Measurements from ENCODE around the gene SLC39A8.
A peak's percentile ranks its signal among the peaks of the same experiment; 100 is the strongest.
"Not testable (repeated sequence)": the region's sequence is repeated elsewhere in the genome, so short reads cannot be mapped to it uniquely, and the experiment has no call there.

Gene SLC39A8

DNA sequence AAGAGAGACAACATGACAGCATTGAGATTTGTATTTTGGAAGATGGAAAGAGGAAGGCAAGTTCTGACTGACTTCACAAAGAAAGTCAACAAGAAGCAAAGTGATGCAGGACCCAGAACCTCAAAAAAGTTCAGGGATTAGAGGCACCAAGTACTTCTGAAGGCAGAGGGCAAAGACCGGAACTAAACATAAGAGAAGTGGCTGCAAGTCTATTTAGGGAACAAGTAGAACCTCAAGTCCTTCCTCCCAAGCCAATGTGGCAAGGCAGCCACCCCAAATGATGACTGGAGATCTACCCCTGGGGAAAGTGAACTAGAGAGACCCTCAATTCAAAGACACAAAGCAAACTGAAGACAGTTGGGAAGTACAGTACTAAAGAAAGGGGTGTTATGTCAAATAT, 46.6 kb downstream of the SLC39A8 start:
- no peak for DNase-seq

DNA sequence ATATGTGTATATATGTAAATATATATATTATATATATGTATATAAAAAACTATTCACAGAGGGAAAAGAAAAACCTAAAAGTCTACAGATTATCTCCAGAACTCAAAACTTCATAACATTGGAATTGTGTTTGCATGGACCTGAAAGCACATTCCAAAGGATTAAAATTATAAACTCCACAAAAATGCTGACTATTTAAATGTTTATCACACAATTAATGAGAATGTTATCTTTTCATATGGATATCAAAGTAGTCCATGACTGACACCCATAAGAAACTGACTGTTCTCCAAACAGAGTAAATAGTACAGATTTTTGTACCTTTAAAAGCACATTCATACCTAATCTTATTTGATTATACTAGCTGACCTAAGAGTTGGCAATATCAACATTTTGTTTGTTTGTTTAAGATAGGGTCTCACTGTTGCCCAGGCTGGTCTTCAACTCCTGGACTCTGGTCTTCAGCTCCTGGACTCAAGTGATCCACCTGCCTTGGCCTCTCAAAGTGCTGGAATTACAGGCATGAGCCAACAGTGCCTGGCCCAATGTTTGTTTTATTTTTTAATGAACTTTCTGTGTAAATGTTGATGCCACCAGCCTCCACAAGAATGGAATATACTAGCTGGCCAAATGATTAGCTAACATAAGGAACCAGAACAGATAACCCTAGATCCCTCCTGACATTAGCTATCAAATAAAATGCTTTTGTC, 50.0 kb downstream of the SLC39A8 start:
- no peak for DNase-seq

- DNase-seq, result no peak
These were observed 56.8 kb downstream of the SLC39A8 start for GRCh38 chr4:102288497-102288896.

DNA sequence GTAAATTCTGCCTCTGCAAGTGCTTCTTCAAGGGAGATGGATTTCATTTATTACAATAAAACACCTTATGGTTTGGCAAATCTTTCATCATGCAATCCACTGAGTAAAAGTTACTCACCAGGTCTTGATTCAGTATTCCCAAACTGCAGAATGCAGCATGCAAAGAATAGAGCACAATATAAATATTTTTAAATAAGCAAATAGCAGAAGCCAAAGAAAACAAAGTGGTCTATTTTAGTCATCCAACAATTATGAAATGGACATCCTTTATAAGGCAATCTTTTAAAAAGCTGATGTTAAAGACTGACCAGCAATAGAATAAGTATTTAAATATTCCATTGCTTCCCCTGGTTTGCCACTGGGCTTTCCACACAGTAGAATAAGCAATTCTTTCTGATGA, 59.5 kb downstream of the SLC39A8 start:
- DNase-seq, result no peak

DNA sequence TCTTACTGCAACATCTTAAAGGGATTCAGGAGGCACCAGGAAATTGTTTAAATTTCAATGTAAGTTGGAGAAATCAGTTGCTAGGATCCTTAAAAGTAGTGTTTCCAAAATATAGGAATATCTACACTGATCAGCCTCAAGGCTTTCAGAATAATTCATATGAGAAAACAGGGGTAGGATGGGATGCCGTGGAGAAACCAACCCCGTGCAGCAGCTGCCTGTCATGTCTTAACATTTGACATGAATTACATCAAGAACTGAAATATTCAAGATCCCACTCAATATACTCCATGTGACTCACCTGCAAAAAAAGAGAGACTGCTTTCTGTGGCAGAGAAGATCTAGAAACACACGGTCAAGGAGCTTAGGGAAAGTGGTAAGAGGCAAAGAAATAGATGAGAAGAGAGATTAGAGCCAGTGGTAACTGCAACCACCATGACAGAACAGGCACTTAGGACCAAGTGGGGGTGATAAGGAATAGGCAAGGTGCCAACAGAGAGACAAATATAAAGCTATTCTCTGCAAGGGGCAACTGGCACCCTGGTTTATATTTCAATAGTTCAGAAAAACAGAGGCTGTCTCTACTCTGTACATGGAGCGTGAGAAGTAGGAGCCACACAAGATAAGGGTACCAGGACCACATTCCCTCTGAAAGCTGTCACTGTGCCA, 64.0 kb downstream of the SLC39A8 start:
- DNase-seq, result no peak

DNA sequence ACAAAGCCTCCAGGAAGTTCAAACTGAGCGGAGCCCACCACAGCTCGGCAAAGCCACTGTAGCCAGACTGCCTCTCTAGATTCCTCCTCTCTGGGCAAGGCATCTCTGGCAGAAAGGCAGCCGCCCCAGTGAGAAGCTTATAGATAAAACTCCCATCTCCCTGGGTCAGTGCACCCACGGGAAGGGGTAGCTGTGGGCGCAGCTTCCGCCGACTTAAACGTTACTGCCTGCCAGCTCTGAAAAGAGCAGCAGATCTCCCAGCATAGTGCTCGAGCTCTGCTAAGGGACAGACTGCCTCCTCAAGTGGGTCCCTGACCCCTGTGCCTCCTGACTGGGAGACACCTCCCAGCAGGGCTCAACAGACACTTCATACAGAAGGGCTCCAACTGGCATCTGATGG, 72.0 kb downstream of the SLC39A8 start:
- DNase-seq, result not testable (repeated sequence)

DNA sequence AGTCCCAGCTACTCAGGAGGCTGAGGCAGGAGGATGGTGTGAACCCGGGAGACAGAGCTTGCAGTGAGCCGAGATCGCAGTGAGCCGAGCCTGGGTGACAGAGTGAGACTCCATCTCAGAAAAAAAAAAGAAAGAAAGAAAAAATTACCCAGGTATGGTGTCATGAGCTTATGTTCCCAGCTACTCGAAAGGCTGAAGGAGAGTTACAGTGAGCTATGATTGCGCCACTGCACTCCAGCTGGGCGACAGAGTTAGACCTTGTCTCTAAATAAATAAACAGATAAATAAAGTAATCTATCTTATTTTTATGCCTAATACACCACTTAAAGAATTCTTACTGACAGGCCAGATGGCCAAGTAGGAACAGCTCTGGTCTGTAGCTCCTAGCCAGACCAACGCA, 73.0 kb downstream of the SLC39A8 start:
- no peak for DNase-seq

GRCh38 chr4:102268355-102268754, 76.9 kb downstream of the SLC39A8 start:
- no peak for DNase-seq

GRCh38 chr4:102263024-102263787, 82.1 kb downstream of the SLC39A8 start:
- DNase-seq, result peak; percentile 72

DNA sequence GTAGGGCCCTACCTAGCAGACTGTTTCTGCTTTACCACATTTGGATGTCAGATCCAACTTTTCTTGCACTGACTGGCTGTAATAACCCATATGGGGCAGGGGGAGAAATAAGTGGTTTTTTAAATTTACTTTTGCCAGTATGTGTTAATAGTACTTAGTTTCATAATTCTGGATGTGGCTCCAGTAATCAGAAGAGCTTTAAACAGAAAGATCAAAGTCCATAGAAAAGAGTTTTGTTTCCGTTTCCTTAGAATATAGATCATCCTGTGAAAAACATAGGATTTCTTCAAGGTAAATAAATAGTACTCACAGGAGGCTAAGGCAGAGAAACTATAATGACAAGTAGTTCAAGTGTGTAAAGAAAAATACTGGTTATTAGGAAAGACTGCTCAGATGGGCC, 85.6 kb downstream of the SLC39A8 start:
- DNase-seq, result no peak

DNA sequence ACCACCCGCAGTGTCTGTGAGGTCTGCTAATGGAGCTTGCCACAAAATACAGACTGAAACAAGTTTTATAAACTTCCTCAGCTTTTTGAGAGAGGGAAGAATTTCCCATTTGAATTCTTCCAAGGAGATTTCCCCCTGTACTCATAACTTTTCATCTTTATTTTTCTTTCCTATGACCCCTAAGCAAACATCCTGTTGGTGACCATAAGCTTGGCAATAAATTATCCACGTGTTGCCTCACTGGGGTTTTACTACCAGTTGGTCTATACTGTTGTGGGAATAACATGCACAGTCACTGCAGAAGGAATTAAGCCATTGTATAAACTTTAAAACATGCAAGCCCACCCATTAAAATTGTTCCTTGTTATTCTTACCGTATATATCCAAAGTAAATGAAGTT, 86.2 kb downstream of the SLC39A8 start:
- DNase-seq, result no peak

DNA sequence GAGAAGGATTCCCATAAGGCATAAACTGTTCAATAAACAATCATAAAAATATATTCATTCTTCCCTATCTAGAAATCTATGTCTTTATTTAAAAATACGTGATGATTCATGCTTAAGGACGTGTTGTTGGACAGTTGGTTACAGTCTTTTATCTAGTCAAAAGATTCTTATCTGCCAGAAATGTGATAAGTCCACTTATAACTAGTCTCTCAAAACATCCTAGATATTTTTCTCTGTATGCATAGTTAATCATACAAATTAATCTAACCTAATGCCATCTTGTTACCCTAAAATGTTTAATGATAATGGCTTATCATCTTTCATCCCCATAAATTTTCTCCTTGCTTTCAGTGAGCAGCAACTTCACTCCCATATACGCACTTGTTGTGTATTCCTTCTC, 89.0 kb downstream of the SLC39A8 start:
- no peak for DNase-seq

DNA sequence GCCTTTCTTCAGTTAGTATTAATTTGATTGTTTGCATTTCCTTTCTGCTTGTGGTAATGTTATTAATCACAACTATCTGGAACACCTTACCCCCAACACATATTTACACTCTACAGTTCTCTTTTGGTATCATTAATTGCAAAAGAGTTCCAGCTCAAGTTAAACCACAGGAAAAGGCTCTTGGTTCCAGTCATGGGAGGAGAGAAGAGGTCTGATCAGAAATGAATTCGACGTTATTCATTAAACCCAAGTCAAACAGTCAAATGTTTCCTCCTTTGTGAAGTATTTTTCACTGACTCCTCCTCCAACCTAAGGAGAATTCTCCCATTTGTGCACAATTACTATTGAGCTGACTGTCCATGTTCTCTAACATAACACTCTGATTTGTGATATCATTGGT, 91.4 kb downstream of the SLC39A8 start:
- no peak for DNase-seq

DNA sequence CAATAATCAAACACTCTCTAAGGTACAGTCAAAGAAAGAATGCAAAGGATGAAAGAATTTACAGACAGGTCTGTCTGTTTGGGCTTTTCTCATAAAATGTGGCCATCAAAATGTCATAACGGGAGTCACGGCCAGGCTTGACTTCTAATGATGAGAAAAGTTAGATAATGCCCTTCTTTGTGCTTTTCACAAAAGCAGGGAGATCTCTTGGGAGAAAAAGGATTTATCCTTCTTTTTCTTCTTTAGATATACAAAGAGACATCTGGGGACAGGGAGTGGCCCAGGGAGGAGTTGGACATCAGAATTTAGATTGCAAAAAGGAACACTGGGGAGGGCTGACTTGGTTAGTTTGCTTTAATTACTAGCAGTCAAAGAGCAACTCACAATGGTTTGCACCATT, 93.1 kb downstream of the SLC39A8 start:
- DNase-seq, result no peak

- DNase-seq, result no peak
These were observed 94.9 kb downstream of the SLC39A8 start for GRCh38 chr4:102250341-102250740.

GRCh38 chr4:102247041-102247440, 98.2 kb downstream of the SLC39A8 start:
- DNase-seq, result no peak

DNA sequence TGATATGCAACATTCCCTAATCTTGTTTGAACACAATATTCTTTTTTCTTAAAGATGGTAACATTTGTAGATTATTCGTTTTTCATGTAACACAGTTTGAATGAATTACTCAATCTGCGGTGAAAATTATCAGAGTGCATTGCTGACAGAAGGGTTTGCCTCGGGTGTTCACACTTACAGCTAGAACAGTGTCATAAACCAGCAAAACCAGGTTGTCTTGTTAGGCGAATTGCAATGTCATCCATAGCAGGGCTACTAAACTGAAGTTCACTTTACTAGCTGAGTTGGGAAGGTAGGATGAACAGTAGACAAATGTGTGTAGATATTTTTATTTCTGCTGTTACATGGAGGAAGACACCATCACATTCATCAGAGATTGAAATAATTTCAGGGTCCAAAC, 98.9 kb downstream of the SLC39A8 start:
- DNase-seq, result no peak

- no peak for DNase-seq
These were observed 100.3 kb downstream of the SLC39A8 start for GRCh38 chr4:102244878-102245535.

DNA sequence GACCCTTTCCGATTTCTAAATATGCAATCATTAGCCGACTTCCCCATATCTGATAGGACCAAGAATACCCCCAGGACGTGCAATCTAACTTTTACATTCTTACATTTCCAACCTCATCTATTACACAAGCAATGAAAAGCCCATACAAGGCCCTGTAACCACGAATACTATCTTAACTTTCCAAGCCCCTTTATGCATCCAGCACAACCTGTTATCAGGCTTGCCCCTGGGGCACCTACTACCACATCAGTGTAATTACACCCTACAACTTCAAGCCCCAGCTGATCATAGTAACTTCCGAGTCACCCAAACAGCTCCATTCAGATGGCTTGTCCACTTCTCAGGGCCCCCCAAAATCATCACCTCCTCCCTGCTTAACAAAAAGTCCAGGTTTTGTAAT, 102.0 kb downstream of the SLC39A8 start:
- not testable (repeated sequence) for DNase-seq

- DNase-seq, result no peak
These were observed 110.9 kb downstream of the SLC39A8 start for GRCh38 chr4:102234243-102234838.

DNA sequence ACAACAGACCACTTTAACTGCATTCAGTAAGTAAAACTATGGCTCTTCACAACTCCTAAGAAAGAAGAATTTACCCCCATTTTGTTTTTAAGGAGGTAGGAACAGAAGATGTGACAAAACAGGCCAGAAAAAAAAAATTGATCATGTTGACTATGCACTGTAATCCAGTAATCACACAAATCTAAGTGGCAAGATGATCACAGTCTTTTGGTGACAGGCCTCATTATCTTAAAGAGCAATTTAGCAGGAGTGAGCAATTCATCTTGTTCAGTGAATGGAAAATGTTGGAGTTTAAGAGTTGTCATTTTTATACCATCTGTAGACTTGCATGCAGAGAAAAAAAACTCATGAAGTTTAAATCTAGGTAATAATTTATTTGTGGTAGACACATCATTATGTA, 115.1 kb downstream of the SLC39A8 start:
- DNase-seq, result no peak

GRCh38 chr4:102227388-102227787, 117.9 kb downstream of the SLC39A8 start:
- DNase-seq, result no peak

- DNase-seq, result peak; percentile 47
These were observed 121.8 kb downstream of the SLC39A8 start for GRCh38 chr4:102223461-102223860.
